ENCODE measurements around the gene SPACA5B. TPM values are rescaled to one million over a fixed set of nuclear protein-coding genes. Genes with fewer than 3 reads are reported as not detected.
"Not testable (repeated sequence)": the region's sequence is repeated elsewhere in the genome, so short reads cannot be mapped to it uniquely, and the experiment has no call there.

Gene SPACA5B
- total RNA-seq = not detected

- H3K27ac ChIP-seq; H3K4me3 ChIP-seq; H3K27me3 ChIP-seq (replicated peaks; ENCODE audit: insufficient read depth); DNase-seq (ENCODE audit: low spot score); intact Hi-C loops (cut with DNase I); H3K4me1 ChIP-seq (replicated peaks); H3K36me3 ChIP-seq; H3K9me3 ChIP-seq: not testable (repeated sequence)
- WGBS = no CpG with 5 or more reads among the region's 4 CpGs
These were observed at the start of gene SPACA5B for GRCh38 chrX:48130326-48130725. Gene SPACA5B (plus strand): TSS chrX:48130626. CDS start chrX:48130688, 62 bp downstream.

- peak; percentile 17 for DNase-seq (ENCODE audit: low spot score)
- intact Hi-C loops (cut with DNase I) = no loop called here
- H3K27ac ChIP-seq = no peak overlapping the region
- H3K4me3 ChIP-seq = no peak overlapping the region
- no peaks in the 10 kb centered on the region for H3K4me1 ChIP-seq (replicated peaks)
- no peaks in the 10 kb centered on the region for H3K27me3 ChIP-seq (replicated peaks; ENCODE audit: insufficient read depth)
- WGBS = 9% methylated on average over 9 of the region's 9 CpGs
- H3K36me3 ChIP-seq = no peaks in the 10 kb centered on the region
- H3K9me3 ChIP-seq = no peaks in the 10 kb centered on the region
- TF ChIP-seq POLR2A (IDR thresholded peaks at IDR 0.05) (no peak), POLR2AphosphoS5 (IDR thresholded peaks at IDR 0.05) (no peak), CTCF (IDR thresholded peaks at IDR 0.05) (peak in 3 of 4 experiments; percentile 17 to 49 (median 49))
These were observed 47.2 kb upstream of the SPACA5B start for GRCh38 chrX:48083212-48083611.

- no peak overlapping the region for H3K27ac ChIP-seq
- intact Hi-C loops (cut with DNase I) = no loop called here
- WGBS = 33% methylated on average over 4 of the region's 5 CpGs
These were observed 46.7 kb upstream of the SPACA5B start for GRCh38 chrX:48083706-48084105.

GRCh38 chrX:48086082-48086481, 44.3 kb upstream of the SPACA5B start:
- no peak for TF ChIP-seq POLR2AphosphoS5 (IDR thresholded peaks at IDR 0.05)
- no peak overlapping the region for H3K27ac ChIP-seq
- H3K36me3 ChIP-seq = no peaks in the 10 kb centered on the region
- H3K9me3 ChIP-seq = no peaks in the 10 kb centered on the region
- intact Hi-C loops (cut with DNase I) = no loop called here
- H3K27me3 ChIP-seq (replicated peaks; ENCODE audit: insufficient read depth) = no peaks in the 10 kb centered on the region
- H3K4me3 ChIP-seq = no peak overlapping the region
- H3K4me1 ChIP-seq (replicated peaks) = no peaks in the 10 kb centered on the region
- no peak for DNase-seq (ENCODE audit: low spot score)

More at GRCh38 chrX:48083706-48084105, 46.7 kb upstream of the SPACA5B start:
- no peaks in the 10 kb centered on the region for H3K27me3 ChIP-seq (replicated peaks; ENCODE audit: insufficient read depth)
- TF ChIP-seq POLR2AphosphoS5 (IDR thresholded peaks at IDR 0.05) (no peak), CTCF (IDR thresholded peaks at IDR 0.05) (no peak), POLR2A (IDR thresholded peaks at IDR 0.05) (no peak)
- no peaks in the 10 kb centered on the region for H3K9me3 ChIP-seq
- no peaks in the 10 kb centered on the region for H3K4me1 ChIP-seq (replicated peaks)
- no peak overlapping the region for H3K4me3 ChIP-seq
- DNase-seq (ENCODE audit: low spot score) = no peak
- no peaks in the 10 kb centered on the region for H3K36me3 ChIP-seq

- H3K4me3 ChIP-seq = no peak overlapping the region
- 30% methylated on average over 5 of the region's 5 CpGs for WGBS
- H3K36me3 ChIP-seq = no peaks in the 10 kb centered on the region
- H3K27me3 ChIP-seq (replicated peaks; ENCODE audit: insufficient read depth) = no peaks in the 10 kb centered on the region
- H3K9me3 ChIP-seq = no peaks in the 10 kb centered on the region
- intact Hi-C loops (cut with DNase I) = no loop called here
- DNase-seq (ENCODE audit: low spot score) = no peak
- H3K27ac ChIP-seq = no peak overlapping the region
- no peaks in the 10 kb centered on the region for H3K4me1 ChIP-seq (replicated peaks)
- TF ChIP-seq CTCF (IDR thresholded peaks at IDR 0.05) (no peak), POLR2A (IDR thresholded peaks at IDR 0.05) (no peak), POLR2AphosphoS5 (IDR thresholded peaks at IDR 0.05) (no peak)
These were observed 40.3 kb upstream of the SPACA5B start for GRCh38 chrX:48090123-48090522.

- 83% methylated on average over 2 of the region's 3 CpGs for WGBS
- H3K27me3 ChIP-seq (replicated peaks; ENCODE audit: insufficient read depth); H3K4me1 ChIP-seq (replicated peaks); H3K9me3 ChIP-seq; H3K27ac ChIP-seq; DNase-seq (ENCODE audit: low spot score); H3K36me3 ChIP-seq; intact Hi-C loops (cut with DNase I); H3K4me3 ChIP-seq: not testable (repeated sequence)
These were observed 37.9 kb upstream of the SPACA5B start for GRCh38 chrX:48092558-48092957.
